Lung (tissue), 12 donors: ENCODE data around the gene ANXA11. TPM values are rescaled to one million over a fixed set of nuclear protein-coding genes. Genes with fewer than 3 reads are reported as not detected.

ENCODE experiments used
- ATAC-seq: fragments of 200-7000 bp; cut with Tn5 transposase; one replicate; pipeline ENCODE4 v1.9.1; 2020; ENCODE audit warnings: moderate number of reproducible peaks; ENCODE audit not compliant: insufficient read depth, low FRiP score
- DNase-seq, 3 donors: peaks; one replicate each; pipeline ENCODE4 v3.0.0-alpha.2; 2013 to 2017
- H3K27ac ChIP-seq, 2 donors: one replicate each; pipeline ENCODE4 v1.5.1; 2013; ENCODE audit warnings: mild to moderate bottlenecking in 2 of 2, moderate library complexity in 2 of 2, control low read depth in 1 of 2, inconsistent platforms in 1 of 2, low read depth in 1 of 2, low read length in 1 of 2
- H3K27me3 ChIP-seq, 3 donors: one replicate each; pipeline ENCODE4 v1.5.1; 2013; ENCODE audit warnings: low read length in 2 of 3; ENCODE audit not compliant: control insufficient read depth in 3 of 3, insufficient read depth in 3 of 3
- H3K36me3 ChIP-seq, 4 donors: one replicate each; pipeline ENCODE4 v1.5.1; 2013; ENCODE audit warnings: low read length in 4 of 4, mild to moderate bottlenecking in 1 of 4, moderate library complexity in 1 of 4; ENCODE audit not compliant: control insufficient read depth in 4 of 4, insufficient read depth in 4 of 4
- H3K4me1 ChIP-seq, 5 donors: one replicate each; pipeline ENCODE4 v1.5.1; 2013; ENCODE audit warnings: low read length in 5 of 5, mild to moderate bottlenecking in 2 of 5, moderate library complexity in 1 of 5; ENCODE audit not compliant: control insufficient read depth in 5 of 5, insufficient read depth in 5 of 5
- H3K4me3 ChIP-seq: one replicate; pipeline ENCODE4 v1.5.1; 2013; ENCODE audit warnings: mild to moderate bottlenecking, control low read depth, moderate library complexity
- H3K9ac ChIP-seq, 2 donors: one replicate each; pipeline ENCODE4 v1.5.1; 2013; ENCODE audit warnings: low read length in 2 of 2, control low read depth in 1 of 2; ENCODE audit not compliant: insufficient read depth in 1 of 2
- H3K9me3 ChIP-seq, 4 donors: one replicate each; pipeline ENCODE4 v1.5.1; 2013; ENCODE audit warnings: low read length in 3 of 4, mild to moderate bottlenecking in 1 of 4, moderate library complexity in 1 of 4; ENCODE audit not compliant: control insufficient read depth in 4 of 4, insufficient read depth in 3 of 4
- CTCF ChIP-seq: IDR thresholded peaks from 2 replicates; pipeline ENCODE4 v1.5.1; 2012; ENCODE audit warnings: mild to moderate bottlenecking; ENCODE audit errors: control extremely low read depth, extremely low read depth
- WGBS, 2 donors: extraction: QIAGEN DNeasy Blood & Tissue Kit; methylation state at CpG; one replicate each; pipeline ENCODE4 v1.1.7; 2013; 5-methylcytosine and 5-hydroxymethylcytosine counted together
- polyA plus RNA-seq, 2 donors: library from polyadenylated mRNA; stranded (reverse); fragments of 200-250 nt; gene quantifications; one replicate each; pipeline ENCODE4 v1.2.1, GENCODE V29; 2013
- total RNA-seq, 2 donors: library from RNA; depleted of rRNA in 1 of 2; stranded (reverse); fragments of >200 nt in 1 of 2; gene quantifications; one replicate each; pipeline ENCODE4 v1.2.1, GENCODE V29; 2014 to 2021
- donor health status: control.
- donor health status: control.
- donor health status: Bipolar disorder and iron deficiency.
- donor health status: healthy.
- donor health status: DM: yes; HTN: yes; CAD: no.

The ANXA11 gene
- total and polyA plus RNA-seq, 4 donors: 97.7 to 404 (median 209) TPM

- H3K36me3 ChIP-seq: peaks cover 0 to 35% (median 9%) of the 10 kb centered on the region in 4 donors
- ATAC-seq: no peak
- 57 to 60% methylated on average over 6 of the region's 6 CpGs for WGBS, 2 donors
- DNase-seq: no peak
- H3K4me1 ChIP-seq: peaks cover 0 to 37% (median 5%) of the 10 kb centered on the region in 5 donors
- no peak overlapping the region for H3K9ac ChIP-seq
- no peak for TF ChIP-seq CTCF
- H3K4me3 ChIP-seq: no peak overlapping the region
- no peaks in the 10 kb centered on the region for H3K9me3 ChIP-seq
- no peak overlapping the region for H3K27ac ChIP-seq
- H3K27me3 ChIP-seq: no peaks in the 10 kb centered on the region
Measured at GRCh38 chr10:80173466-80173865, 31.9 kb downstream of the ANXA11 start.

- Histone ChIP-seq H3K9ac (no peak overlapping the region), H3K9me3 (no peaks in the 10 kb centered on the region), H3K27me3 (no peaks in the 10 kb centered on the region), H3K36me3 (peaks cover 0 to 40% (median 9%) of the 10 kb centered on the region in 4 donors), H3K27ac (no peak overlapping the region), H3K4me1 (peaks cover 0 to 34% (median 5%) of the 10 kb centered on the region in 5 donors), H3K4me3 (no peak overlapping the region)
- TF ChIP-seq CTCF: no peak
- WGBS, 2 donors: 73 to 89% methylated on average over 5 of the region's 5 CpGs
- DNase-seq (no peak), ATAC-seq (no peak)
Measured at GRCh38 chr10:80172896-80173295, 32.4 kb downstream of the ANXA11 start.

- peaks cover 0 to 54% (median 9%) of the 10 kb centered on the region in 4 donors for H3K36me3 ChIP-seq
- no peaks in the 10 kb centered on the region for H3K27me3 ChIP-seq
- no peak overlapping the region for H3K4me3 ChIP-seq
- peak in 2 of 3 donors; percentile 32 to 41 for DNase-seq
- H3K4me1 ChIP-seq: peaks cover 0 to 34% (median 3%) of the 10 kb centered on the region in 5 donors
- peak overlapping the region in 1 of 2 donors; percentile 79 for H3K27ac ChIP-seq
- no peaks in the 10 kb centered on the region for H3K9me3 ChIP-seq
- no peak overlapping the region for H3K9ac ChIP-seq
- TF ChIP-seq CTCF: no peak
- ATAC-seq: peak; percentile 49
- 76 to 88% methylated on average over 7 of the region's 7 CpGs for WGBS, 2 donors
Measured at GRCh38 chr10:80171248-80171660, 34.1 kb downstream of the ANXA11 start.

- Histone ChIP-seq H3K4me1 (peaks cover 0 to 37% (median 3%) of the 10 kb centered on the region in 5 donors), H3K27ac (peak overlapping the region in 1 of 2 donors; percentile 79), H3K27me3 (no peaks in the 10 kb centered on the region), H3K9ac (no peak overlapping the region), H3K36me3 (peaks cover 0 to 57% (median 9%) of the 10 kb centered on the region in 4 donors), H3K4me3 (no peak overlapping the region), H3K9me3 (no peaks in the 10 kb centered on the region)
- no peak for ATAC-seq
- peak in 1 of 3 donors; percentile 2 for DNase-seq
- TF ChIP-seq CTCF: no peak
- 88 to 94% methylated on average over 10 of the region's 10 CpGs for WGBS, 2 donors
Measured at GRCh38 chr10:80170641-80171040, 34.7 kb downstream of the ANXA11 start.
